ENCODE results near the gene STON2. TPM values are rescaled to one million over a fixed set of nuclear protein-coding genes. Genes with fewer than 3 reads are reported as not detected.
A peak's percentile ranks its signal among the peaks of the same experiment; 100 is the strongest.

Gene STON2
- total RNA-seq, 4 donors from 2014 or later: 69.8 to 202 (median 97.0) TPM

DNA sequence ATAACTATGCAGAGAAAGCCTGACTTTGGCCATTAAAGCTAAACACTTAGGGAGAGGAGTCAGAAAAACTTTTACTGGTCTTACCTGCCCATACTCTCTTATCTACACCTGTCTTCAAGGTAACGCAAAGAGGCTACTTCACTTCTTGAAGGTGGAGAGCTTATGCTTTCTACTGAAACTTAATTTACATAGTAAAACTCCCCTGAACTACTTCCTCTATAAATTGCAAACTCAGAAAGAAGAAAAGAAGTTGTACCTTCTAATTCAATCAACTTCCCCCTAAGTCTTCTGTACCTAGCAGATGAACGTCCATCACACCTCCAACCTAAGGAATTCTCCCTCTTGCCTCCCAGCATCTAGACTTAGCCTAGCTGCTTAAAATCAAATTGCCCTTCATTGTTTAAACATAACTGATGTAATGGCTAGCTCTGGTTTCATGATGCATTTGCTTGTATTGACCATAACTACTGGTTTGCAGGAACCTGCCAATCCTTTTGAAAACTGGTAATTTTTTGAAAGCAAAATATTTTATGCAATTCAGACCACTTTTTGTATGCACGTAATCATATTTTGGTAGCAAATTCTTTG, 87.7 kb downstream of the STON2 start:
- no peaks in the 10 kb centered on the region for H3K27me3 ChIP-seq
- H3K4me1 ChIP-seq: peaks cover 28 to 35% of the 10 kb centered on the region in 2 donors
- peak overlapping the region in 1 of 3 donors; percentile 41 for H3K27ac ChIP-seq
- 88 to 94% methylated on average over 3 of the region's 3 CpGs for WGBS, 2 donors
- H3K9me3 ChIP-seq: no peaks in the 10 kb centered on the region
- no peaks in the 10 kb centered on the region for H3K36me3 ChIP-seq
- intact Hi-C loops (cut with DNase I): loop anchor here (5.0 kb wide), 1 partner anchor 40 kb away; no protein-coding TSS in a partner anchor
- no peak for DNase-seq
- H3K4me3 ChIP-seq (replicated peaks in 1 of 3): no peak overlapping the region
- TF ChIP-seq, protein P1, sequence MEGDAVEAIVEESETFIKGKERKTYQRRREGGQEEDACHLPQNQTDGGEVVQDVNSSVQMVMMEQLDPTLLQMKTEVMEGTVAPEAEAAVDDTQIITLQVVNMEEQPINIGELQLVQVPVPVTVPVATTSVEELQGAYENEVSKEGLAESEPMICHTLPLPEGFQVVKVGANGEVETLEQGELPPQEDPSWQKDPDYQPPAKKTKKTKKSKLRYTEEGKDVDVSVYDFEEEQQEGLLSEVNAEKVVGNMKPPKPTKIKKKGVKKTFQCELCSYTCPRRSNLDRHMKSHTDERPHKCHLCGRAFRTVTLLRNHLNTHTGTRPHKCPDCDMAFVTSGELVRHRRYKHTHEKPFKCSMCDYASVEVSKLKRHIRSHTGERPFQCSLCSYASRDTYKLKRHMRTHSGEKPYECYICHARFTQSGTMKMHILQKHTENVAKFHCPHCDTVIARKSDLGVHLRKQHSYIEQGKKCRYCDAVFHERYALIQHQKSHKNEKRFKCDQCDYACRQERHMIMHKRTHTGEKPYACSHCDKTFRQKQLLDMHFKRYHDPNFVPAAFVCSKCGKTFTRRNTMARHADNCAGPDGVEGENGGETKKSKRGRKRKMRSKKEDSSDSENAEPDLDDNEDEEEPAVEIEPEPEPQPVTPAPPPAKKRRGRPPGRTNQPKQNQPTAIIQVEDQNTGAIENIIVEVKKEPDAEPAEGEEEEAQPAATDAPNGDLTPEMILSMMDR (IDR thresholded peaks at IDR 0.05): no peak
- no peak for TF ChIP-seq POLR2A (IDR thresholded peaks at IDR 0.05)

DNA sequence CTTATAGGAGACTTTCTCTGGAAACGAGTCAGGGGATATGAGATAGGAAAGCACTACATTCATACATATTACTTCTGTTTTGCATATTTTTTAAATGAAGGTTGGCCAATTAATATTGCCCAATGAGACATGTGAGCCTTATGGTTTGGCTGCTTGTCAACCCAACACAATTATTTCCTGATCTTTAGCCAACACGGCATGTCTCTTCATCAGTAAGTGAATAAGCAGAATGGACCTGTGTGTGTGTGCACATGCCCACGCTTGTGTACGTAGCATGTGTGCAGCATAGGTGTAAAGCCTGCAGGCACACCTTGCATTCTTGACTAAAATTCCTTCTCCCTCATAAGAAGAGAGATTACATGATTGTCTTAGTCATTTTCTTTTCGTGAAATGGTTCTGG, 88.3 kb downstream of the STON2 start:
- no peak for DNase-seq
- Histone ChIP-seq H3K4me1 (peaks cover 28 to 41% of the 10 kb centered on the region in 2 donors), H3K27ac (peak overlapping the region in 1 of 3 donors; percentile 41)

DNA sequence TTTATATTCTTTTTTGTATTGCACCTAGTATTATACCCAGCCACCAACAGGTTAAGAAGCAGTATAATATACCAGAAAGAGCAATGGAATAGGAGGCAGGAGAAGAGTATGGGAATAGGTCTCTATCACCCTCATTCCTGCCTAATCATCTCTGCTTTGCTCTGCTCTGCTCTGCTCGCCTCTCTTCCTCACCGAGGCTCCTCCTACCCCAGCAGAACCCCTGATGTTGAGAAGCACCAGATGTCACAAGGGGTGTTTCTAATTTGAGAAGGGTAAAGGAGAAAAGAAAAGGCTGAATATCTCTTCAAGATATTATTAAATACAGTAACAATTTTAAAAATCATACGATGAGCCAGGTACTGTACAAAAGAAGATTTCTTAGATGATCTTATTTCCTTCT, 89.0 kb downstream of the STON2 start:
- no peak for TF ChIP-seq POLR2A (IDR thresholded peaks at IDR 0.05)
- TF ChIP-seq, protein P1 (IDR thresholded peaks at IDR 0.05): no peak
- intact Hi-C loops (cut with DNase I): loop anchor here (5.0 kb wide), 1 partner anchor 39 kb away; no protein-coding TSS in a partner anchor
- Histone ChIP-seq H3K27ac (peak overlapping the region in 1 of 3 donors; percentile 41), H3K9me3 (no peaks in the 10 kb centered on the region), H3K27me3 (no peaks in the 10 kb centered on the region), H3K4me1 (peaks cover 23 to 35% of the 10 kb centered on the region in 2 donors), H3K4me3 (replicated peaks in 1 of 3) (no peak overlapping the region), H3K36me3 (no peaks in the 10 kb centered on the region)
- DNase-seq: no peak
- 55% methylated on average over 3 of the region's 3 CpGs for WGBS, 2 donors

More for the DNA sequence above, 88.3 kb downstream of the STON2 start:
- WGBS, 2 donors: 65 to 68% methylated on average over 5 of the region's 5 CpGs
- intact Hi-C loops (cut with DNase I): loop anchor here (5.0 kb wide), 1 partner anchor 39 kb away; no protein-coding TSS in a partner anchor
- H3K9me3 ChIP-seq: no peaks in the 10 kb centered on the region
- no peaks in the 10 kb centered on the region for H3K36me3 ChIP-seq
- TF ChIP-seq, protein P1 (IDR thresholded peaks at IDR 0.05): no peak
- no peak for TF ChIP-seq POLR2A (IDR thresholded peaks at IDR 0.05)
- H3K27me3 ChIP-seq: no peaks in the 10 kb centered on the region
- H3K4me3 ChIP-seq (replicated peaks in 1 of 3): no peak overlapping the region

DNA sequence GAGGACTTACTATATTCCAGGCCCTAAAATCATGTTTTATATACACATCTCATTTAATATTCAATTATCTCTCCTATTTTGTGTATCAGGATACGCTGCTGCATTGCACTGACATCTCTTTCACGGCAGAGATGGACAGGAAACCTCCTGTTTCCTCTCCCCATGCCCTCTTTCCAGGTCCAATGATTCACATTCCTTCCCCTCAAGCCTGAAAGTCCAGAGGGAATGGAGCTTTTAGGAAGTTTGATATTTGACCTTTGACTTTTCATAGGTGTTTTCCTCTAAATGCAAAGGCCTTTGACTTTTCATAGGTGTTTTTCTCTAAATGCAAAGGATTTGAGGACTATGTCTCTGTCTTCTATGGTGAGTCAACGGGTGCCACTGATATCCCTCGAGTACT, 89.5 kb downstream of the STON2 start:
- TF ChIP-seq, protein P1 (IDR thresholded peaks at IDR 0.05): no peak
- TF ChIP-seq POLR2A (IDR thresholded peaks at IDR 0.05): no peak
- Histone ChIP-seq H3K4me3 (replicated peaks in 1 of 3) (no peak overlapping the region), H3K27ac (no peak overlapping the region), H3K9me3 (no peaks in the 10 kb centered on the region), H3K27me3 (no peaks in the 10 kb centered on the region), H3K4me1 (peaks cover 17 to 29% of the 10 kb centered on the region in 2 donors), H3K36me3 (no peaks in the 10 kb centered on the region)
- no peak for DNase-seq
- intact Hi-C loops (cut with DNase I): loop anchor here (5.0 kb wide), 1 partner anchor 38 kb away; no protein-coding TSS in a partner anchor
- 61 to 67% methylated on average over 4 of the region's 4 CpGs for WGBS, 2 donors

DNA sequence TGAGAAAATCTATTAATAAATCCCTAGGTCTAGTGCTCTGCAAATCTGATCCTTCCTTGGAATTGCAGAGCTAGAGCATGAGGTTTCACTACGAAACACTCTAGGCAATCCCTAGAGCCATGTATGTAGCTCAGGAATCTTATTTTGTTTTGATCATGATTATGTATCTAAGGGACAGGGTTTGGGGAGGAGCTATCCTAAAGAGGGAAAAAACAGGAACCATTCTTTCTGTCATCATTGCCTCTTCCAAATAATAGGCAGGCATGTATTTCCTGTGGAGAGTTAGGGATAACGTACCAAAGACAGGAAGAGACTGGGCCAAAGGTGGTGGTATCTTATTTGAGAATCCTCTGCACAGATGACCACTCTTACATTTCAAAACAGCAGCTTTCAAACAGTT, 90.6 kb downstream of the STON2 start:
- 75 to 88% methylated on average over 2 of the region's 2 CpGs for WGBS, 2 donors
- TF ChIP-seq, protein P1 (IDR thresholded peaks at IDR 0.05): no peak

More for the DNA sequence above, 90.6 kb downstream of the STON2 start:
- Histone ChIP-seq H3K27ac (no peak overlapping the region), H3K4me1 (peaks cover 6 to 18% of the 10 kb centered on the region in 2 donors), H3K27me3 (no peaks in the 10 kb centered on the region), H3K36me3 (no peaks in the 10 kb centered on the region), H3K4me3 (replicated peaks in 1 of 3) (no peak overlapping the region), H3K9me3 (no peaks in the 10 kb centered on the region)
- no peak for DNase-seq
- intact Hi-C loops (cut with DNase I): no loop called here
